Epithelial cell of prostate (primary cell): ENCODE results near the gene RSF1.
"Not testable (repeated sequence)": the region's sequence is repeated elsewhere in the genome, so short reads cannot be mapped to it uniquely, and the experiment has no call there.

Source experiments
- DNase-seq: peaks from one replicate; pipeline ENCODE4 v3.0.0-alpha.2; 2011; ENCODE audit warnings: low read depth, low spot score
- H3K27ac ChIP-seq: fragments of 450-650 bp; 2 replicates; pipeline ENCODE4 v1.5.1; 2017; ENCODE audit warnings: mild to moderate bottlenecking

RSF1 gene

GRCh38 chr11:77637345-77638165 lies 183.0 kb downstream of the RSF1 start, which contains the start of gene CLNS1A:
TSS of gene CLNS1A (minus strand) at chr11:77637794. CDS start at chr11:77637714, 80 bp downstream.
- peak within 1 kb of the TSS; percentile 59 for H3K27ac ChIP-seq
- peak; percentile 44 for DNase-seq

DNA sequence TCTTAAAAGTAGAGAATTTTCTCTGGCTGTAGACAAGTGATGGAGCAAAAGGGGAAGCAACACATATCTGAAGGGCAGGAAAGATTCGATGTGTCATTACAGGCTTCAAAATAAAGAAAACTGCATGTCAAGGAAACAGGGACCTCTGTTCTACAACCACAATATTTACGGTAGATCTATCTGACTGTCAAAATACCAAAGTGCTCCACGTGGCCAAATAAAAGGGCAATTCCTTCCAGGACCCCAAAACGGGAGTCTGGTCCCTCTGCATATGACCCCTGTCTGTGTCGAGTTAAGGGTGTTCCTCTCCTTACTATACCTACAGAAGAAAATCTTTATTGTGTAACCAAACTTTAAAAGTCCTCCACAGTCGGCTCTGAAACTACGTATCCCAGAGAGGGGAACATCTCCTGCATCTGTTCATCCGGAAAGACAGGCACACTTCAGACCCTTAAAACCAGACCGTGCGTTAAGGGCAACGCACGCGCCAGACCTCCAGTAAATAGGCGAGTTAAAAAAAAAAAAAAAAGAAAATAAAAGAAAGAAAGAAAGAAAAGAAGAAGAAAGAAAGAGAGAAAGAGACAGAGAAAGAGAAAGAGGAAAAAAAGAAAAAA lies 183.7 kb downstream of the RSF1 start:
- no peak for DNase-seq
- H3K27ac ChIP-seq = peak overlapping the region; percentile 59

DNA sequence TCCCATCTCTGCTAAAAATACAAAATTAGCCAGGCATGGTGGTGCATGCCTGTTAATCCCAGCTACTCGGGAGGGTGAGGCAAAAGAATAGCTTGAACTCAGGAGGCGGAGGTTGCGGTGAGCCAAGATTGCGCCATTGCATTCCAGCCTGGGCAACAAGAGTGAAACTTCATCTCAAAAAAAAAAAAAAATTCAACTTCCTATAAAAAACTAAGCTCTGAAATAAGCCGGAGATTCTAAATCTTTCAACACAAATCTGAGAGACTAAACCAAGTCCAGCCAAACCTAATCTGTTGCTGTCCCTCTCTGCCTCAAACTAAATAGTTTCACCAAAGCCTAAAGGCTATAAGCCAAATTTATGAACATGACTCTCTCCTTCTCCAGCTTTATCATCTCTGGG lies 186.6 kb downstream of the RSF1 start:
- not testable (repeated sequence) for DNase-seq
- H3K27ac ChIP-seq = peak overlapping the region; percentile 1

GRCh38 chr11:77630157-77630710 lies 190.3 kb downstream of the RSF1 start:
- no peak for DNase-seq
- no peak overlapping the region for H3K27ac ChIP-seq

GRCh38 chr11:77619576-77620198 lies 200.8 kb downstream of the RSF1 start:
- peak; percentile 5 for DNase-seq
- H3K27ac ChIP-seq = no peak overlapping the region

- no peak for DNase-seq
- H3K27ac ChIP-seq = no peak overlapping the region
Measured at GRCh38 chr11:77617892-77618291, 202.6 kb downstream of the RSF1 start.

DNA sequence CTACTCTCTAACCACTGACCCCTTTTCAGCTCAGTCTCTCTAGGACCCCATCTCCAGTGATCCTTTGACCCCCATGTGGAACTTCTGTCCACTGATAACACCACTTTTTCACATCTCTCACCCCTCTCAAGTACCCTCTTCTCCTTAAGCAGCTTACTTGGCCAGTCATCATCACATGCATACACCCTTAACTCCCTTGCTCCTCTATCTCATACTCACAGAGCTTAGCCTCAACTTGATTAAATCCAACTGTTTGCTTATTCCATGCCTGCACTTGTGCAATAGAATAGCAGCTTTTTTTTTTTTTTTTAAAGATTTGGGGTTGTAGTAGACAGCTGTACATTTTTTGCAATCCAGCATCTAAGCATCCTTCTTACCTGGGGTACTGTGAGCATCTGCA lies 208.6 kb downstream of the RSF1 start:
- H3K27ac ChIP-seq = no peak overlapping the region
- no peak for DNase-seq
